ENCODE measurements around the gene HFE.

HFE gene

GRCh38 chr6:26054781-26055718 is 32.2 kb upstream of the HFE start (continued):
- TF ChIP-seq ZNF140 (tag by site-specific recombination; IDR thresholded peaks at IDR 0.05): no peak
- TF ChIP-seq, protein P1, sequence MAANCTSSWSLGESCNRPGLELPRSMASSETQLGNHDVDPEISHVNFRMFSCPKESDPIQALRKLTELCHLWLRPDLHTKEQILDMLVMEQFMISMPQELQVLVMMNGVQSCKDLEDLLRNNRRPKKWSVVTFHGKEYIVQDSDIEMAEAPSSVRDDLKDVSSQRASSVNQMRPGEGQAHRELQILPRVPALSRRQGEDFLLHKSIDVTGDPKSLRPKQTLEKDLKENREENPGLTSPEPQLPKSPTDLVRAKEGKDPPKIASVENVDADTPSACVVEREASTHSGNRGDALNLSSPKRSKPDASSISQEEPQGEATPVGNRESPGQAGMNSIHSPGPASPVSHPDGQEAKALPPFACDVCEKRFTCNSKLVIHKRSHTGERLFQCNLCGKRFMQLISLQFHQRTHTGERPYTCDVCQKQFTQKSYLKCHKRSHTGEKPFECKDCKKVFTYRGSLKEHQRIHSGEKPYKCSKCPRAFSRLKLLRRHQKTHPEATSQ (tag by site-specific recombination; IDR thresholded peaks at IDR 0.05): no peak
- TF ChIP-seq, protein P2, sequence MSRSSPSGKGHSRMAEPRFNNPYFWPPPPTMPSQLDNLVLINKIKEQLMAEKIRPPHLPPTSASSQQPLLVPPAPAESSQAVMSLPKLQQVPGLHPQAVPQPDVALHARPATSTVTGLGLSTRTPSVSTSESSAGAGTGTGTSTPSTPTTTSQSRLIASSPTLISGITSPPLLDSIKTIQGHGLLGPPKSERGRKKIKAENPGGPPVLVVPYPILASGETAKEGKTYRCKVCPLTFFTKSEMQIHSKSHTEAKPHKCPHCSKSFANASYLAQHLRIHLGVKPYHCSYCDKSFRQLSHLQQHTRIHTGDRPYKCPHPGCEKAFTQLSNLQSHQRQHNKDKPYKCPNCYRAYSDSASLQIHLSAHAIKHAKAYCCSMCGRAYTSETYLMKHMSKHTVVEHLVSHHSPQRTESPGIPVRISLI (tag by site-specific recombination; IDR thresholded peaks at IDR 0.05): peak; percentile 97
- TF ChIP-seq ZNF311 (tag by site-specific recombination; IDR thresholded peaks at IDR 0.05; ENCODE audit: borderline replicate concordance): no peak
- TF ChIP-seq, protein P3, sequence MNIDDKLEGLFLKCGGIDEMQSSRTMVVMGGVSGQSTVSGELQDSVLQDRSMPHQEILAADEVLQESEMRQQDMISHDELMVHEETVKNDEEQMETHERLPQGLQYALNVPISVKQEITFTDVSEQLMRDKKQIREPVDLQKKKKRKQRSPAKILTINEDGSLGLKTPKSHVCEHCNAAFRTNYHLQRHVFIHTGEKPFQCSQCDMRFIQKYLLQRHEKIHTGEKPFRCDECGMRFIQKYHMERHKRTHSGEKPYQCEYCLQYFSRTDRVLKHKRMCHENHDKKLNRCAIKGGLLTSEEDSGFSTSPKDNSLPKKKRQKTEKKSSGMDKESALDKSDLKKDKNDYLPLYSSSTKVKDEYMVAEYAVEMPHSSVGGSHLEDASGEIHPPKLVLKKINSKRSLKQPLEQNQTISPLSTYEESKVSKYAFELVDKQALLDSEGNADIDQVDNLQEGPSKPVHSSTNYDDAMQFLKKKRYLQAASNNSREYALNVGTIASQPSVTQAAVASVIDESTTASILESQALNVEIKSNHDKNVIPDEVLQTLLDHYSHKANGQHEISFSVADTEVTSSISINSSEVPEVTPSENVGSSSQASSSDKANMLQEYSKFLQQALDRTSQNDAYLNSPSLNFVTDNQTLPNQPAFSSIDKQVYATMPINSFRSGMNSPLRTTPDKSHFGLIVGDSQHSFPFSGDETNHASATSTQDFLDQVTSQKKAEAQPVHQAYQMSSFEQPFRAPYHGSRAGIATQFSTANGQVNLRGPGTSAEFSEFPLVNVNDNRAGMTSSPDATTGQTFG (tag by site-specific recombination; IDR thresholded peaks at IDR 0.05; ENCODE audit: borderline replicate concordance): no peak
- peak; percentile 32; the same call in 1 of the 2 replicates for TF ChIP-seq ZBTB7A (tag by site-specific recombination; IDR thresholded peaks at IDR 0.05; ENCODE audit: low read depth)
- TF ChIP-seq ZNF596 (tag by site-specific recombination; IDR thresholded peaks at IDR 0.05): no peak
- TF ChIP-seq KLF10 (tag by site-specific recombination; IDR thresholded peaks at IDR 0.05): peak; percentile 25; the same call in 1 of the 2 replicates
- peak; percentile 37; the same call in 1 of the 2 replicates for TF ChIP-seq SP3 (tag by site-specific recombination; IDR thresholded peaks at IDR 0.05)
- TF ChIP-seq, protein P4, sequence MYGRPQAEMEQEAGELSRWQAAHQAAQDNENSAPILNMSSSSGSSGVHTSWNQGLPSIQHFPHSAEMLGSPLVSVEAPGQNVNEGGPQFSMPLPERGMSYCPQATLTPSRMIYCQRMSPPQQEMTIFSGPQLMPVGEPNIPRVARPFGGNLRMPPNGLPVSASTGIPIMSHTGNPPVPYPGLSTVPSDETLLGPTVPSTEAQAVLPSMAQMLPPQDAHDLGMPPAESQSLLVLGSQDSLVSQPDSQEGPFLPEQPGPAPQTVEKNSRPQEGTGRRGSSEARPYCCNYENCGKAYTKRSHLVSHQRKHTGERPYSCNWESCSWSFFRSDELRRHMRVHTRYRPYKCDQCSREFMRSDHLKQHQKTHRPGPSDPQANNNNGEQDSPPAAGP (tag by site-specific recombination; IDR thresholded peaks at IDR 0.05): no peak
- TF ChIP-seq ZNF645 (tag by site-specific recombination; IDR thresholded peaks at IDR 0.05): no peak
- TF ChIP-seq ZBTB1 (tag by site-specific recombination; IDR thresholded peaks at IDR 0.05): no peak
- TF ChIP-seq OSR2 (tag by site-specific recombination; IDR thresholded peaks at IDR 0.05): no peak; the same call in 1 of the 2 replicates
- no peak for TF ChIP-seq EGR2 (tag by site-specific recombination; IDR thresholded peaks at IDR 0.05; ENCODE audit: low read depth)
- TF ChIP-seq, protein P5, sequence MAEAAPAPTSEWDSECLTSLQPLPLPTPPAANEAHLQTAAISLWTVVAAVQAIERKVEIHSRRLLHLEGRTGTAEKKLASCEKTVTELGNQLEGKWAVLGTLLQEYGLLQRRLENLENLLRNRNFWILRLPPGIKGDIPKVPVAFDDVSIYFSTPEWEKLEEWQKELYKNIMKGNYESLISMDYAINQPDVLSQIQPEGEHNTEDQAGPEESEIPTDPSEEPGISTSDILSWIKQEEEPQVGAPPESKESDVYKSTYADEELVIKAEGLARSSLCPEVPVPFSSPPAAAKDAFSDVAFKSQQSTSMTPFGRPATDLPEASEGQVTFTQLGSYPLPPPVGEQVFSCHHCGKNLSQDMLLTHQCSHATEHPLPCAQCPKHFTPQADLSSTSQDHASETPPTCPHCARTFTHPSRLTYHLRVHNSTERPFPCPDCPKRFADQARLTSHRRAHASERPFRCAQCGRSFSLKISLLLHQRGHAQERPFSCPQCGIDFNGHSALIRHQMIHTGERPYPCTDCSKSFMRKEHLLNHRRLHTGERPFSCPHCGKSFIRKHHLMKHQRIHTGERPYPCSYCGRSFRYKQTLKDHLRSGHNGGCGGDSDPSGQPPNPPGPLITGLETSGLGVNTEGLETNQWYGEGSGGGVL (tag by site-specific recombination; IDR thresholded peaks at IDR 0.05): no peak
- TF ChIP-seq, protein P6, sequence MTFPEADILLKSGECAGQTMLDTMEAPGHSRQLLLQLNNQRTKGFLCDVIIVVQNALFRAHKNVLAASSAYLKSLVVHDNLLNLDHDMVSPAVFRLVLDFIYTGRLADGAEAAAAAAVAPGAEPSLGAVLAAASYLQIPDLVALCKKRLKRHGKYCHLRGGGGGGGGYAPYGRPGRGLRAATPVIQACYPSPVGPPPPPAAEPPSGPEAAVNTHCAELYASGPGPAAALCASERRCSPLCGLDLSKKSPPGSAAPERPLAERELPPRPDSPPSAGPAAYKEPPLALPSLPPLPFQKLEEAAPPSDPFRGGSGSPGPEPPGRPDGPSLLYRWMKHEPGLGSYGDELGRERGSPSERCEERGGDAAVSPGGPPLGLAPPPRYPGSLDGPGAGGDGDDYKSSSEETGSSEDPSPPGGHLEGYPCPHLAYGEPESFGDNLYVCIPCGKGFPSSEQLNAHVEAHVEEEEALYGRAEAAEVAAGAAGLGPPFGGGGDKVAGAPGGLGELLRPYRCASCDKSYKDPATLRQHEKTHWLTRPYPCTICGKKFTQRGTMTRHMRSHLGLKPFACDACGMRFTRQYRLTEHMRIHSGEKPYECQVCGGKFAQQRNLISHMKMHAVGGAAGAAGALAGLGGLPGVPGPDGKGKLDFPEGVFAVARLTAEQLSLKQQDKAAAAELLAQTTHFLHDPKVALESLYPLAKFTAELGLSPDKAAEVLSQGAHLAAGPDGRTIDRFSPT (tag by site-specific recombination; IDR thresholded peaks at IDR 0.05): no peak; the same call in 1 of the 2 replicates
- no peak for TF ChIP-seq ZNF837 (tag by site-specific recombination; IDR thresholded peaks at IDR 0.05)
- TF ChIP-seq ZNF133 (tag by site-specific recombination; IDR thresholded peaks at IDR 0.05): no peak
- no peak for TF ChIP-seq PATZ1 (tag by site-specific recombination; IDR thresholded peaks at IDR 0.05)
- TF ChIP-seq PRDM1 (tag by site-specific recombination; IDR thresholded peaks at IDR 0.05): peak; percentile 75
- TF ChIP-seq ZNF202 (tag by site-specific recombination; IDR thresholded peaks at IDR 0.05; ENCODE audit: borderline replicate concordance): no peak
- TF ChIP-seq ZNF514 (tag by site-specific recombination; IDR thresholded peaks at IDR 0.05): no peak
- no peak; the same call in 1 of the 2 replicates for TF ChIP-seq ZNF660 (tag by site-specific recombination; IDR thresholded peaks at IDR 0.05)
- no peak for TF ChIP-seq ZNF544 (tag by site-specific recombination; IDR thresholded peaks at IDR 0.05)
